Measurements from ENCODE around the gene ARL4A. TPM values are rescaled to one million over a fixed set of nuclear protein-coding genes. Genes with fewer than 3 reads are reported as not detected.

Gene ARL4A
- total and polyA plus RNA-seq, 9 of the 15 experiments (the other 6 are each of a cell fraction or from before 2014, with no cell fraction given): 118 to 688 (median 172) TPM

GRCh38 chr7:12731214-12731656 is 43.8 kb downstream of the ARL4A start (continued):
- TF ChIP-seq RAD21 (CRISPR knock-in tag; conservative IDR thresholded peaks at IDR 0.05 in 1 of 2, IDR thresholded peaks at IDR 0.05 in 1 of 2): peak; percentile 52 to 74
- TF ChIP-seq SIX5 (IDR thresholded peaks at IDR 0.05; ENCODE audit: borderline replicate concordance in 1 of 2, insufficient read depth in 1 of 2, low read depth in 1 of 2, low read length in 2 of 2): no peak
- TF ChIP-seq MTA3 (IDR thresholded peaks at IDR 0.05; ENCODE audit: borderline replicate concordance): peak; percentile 18; the same call in 1 of the 2 replicates
- TF ChIP-seq ID3 (CRISPR knock-in tag; IDR thresholded peaks at IDR 0.05): no peak
- peak; percentile 25; the same call in 1 of the 2 replicates for TF ChIP-seq ID3 (tag; IDR thresholded peaks at IDR 0.05)
- no peak for TF ChIP-seq KLF10 (CRISPR knock-in tag; IDR thresholded peaks at IDR 0.05)
- TF ChIP-seq ZNF146 (CRISPR knock-in tag; IDR thresholded peaks at IDR 0.05; ENCODE audit: unreplicated experiment): no peak
- TF ChIP-seq CTCFL (IDR thresholded peaks at IDR 0.05; ENCODE audit: borderline replicate concordance, insufficient read depth, low read depth, low read length, poor library complexity, severe bottlenecking): no peak
- TF ChIP-seq ZNF24 (IDR thresholded peaks at IDR 0.05): no peak
- no peak for TF ChIP-seq POLR2B (IDR thresholded peaks at IDR 0.05; ENCODE audit: low read depth, partially characterized antibody)
- TF ChIP-seq TFAP4 (CRISPR knock-in tag; IDR thresholded peaks at IDR 0.05; ENCODE audit: borderline replicate concordance): no peak
- TF ChIP-seq ZNF282 (CRISPR knock-in tag; IDR thresholded peaks at IDR 0.05): no peak
- peak; percentile 28; the same call in 1 of the 2 replicates for TF ChIP-seq SOX6 (IDR thresholded peaks at IDR 0.05)
- no peak for TF ChIP-seq ZNF740 (CRISPR knock-in tag; IDR thresholded peaks at IDR 0.05)
- 0 out of 4 replicates have a peak, but pooled peaks of 1 of the 2 experiments have one; percentile 5 for TF ChIP-seq ZNF740 (tag; IDR thresholded peaks at IDR 0.05)
- TF ChIP-seq ZBTB2 (IDR thresholded peaks at IDR 0.05): no peak
- TF ChIP-seq CTBP1 (IDR thresholded peaks at IDR 0.05; ENCODE audit: borderline replicate concordance): peak; percentile 33; the same call in 1 of the 2 replicates
- peak; percentile 57; the same call in 1 of the 2 replicates for TF ChIP-seq CREB3 (tag; conservative IDR thresholded peaks at IDR 0.05; ENCODE audit: low read depth)
- peak; percentile 56 to 69; a peak in 1 of 4 replicates for TF ChIP-seq MLLT1 (IDR thresholded peaks at IDR 0.05)
